IPS DF 19.7 (cell line): ENCODE results near the gene PPFIBP1.

Source experiments
- DNase-seq: peaks from one replicate; pipeline ENCODE4 v3.0.0-alpha.2; 2013; ENCODE audit warnings: low read depth, low spot score

Gene PPFIBP1

GRCh38 chr12:27665704-27666103, 141.7 kb downstream of the PPFIBP1 start:
- no peak for DNase-seq

GRCh38 chr12:27666510-27666909, 142.5 kb downstream of the PPFIBP1 start:
- DNase-seq: no peak

DNA sequence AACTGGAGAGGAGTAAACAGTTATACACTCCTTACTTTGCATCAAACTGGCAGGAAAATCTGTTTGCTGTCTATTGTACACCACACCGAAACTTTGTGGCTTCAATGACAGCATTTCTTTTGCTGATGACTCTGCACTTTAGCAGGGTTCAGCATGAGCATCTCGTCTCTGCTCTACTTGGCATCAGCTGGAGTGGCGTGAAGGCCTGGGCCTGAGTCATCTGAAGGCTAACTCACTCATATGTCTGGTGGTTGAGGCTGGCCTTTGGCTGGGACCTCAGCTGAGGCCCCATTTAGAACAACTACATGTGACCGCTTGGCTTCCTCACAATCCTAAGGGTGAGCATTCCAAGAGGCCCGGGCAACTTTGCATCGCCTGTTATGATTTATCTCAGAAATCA, 143.5 kb downstream of the PPFIBP1 start:
- no peak for DNase-seq

DNA sequence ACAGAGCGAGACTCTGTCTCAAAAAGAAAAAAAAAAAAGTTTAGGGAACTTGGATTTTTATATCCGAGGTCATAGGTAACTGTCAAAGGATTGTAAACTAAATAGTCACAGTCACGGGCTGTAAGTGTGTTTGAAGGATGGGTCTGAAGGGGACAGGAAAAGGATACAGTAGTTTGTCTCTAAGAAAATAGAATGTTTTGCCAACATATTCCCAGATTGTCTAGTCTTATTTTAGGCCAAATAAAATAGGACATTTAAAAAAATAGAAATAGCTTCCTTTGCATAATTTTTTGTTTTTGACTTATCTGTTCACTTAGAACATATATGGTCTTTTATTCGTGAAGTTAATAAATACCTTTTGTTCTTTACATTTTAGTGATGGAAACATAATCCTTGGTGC, 148.0 kb downstream of the PPFIBP1 start:
- DNase-seq: no peak

- DNase-seq: no peak
Measured at GRCh38 chr12:27672643-27673042, 148.6 kb downstream of the PPFIBP1 start.

GRCh38 chr12:27673101-27673718, 149.2 kb downstream of the PPFIBP1 start:
- no peak for DNase-seq

DNA sequence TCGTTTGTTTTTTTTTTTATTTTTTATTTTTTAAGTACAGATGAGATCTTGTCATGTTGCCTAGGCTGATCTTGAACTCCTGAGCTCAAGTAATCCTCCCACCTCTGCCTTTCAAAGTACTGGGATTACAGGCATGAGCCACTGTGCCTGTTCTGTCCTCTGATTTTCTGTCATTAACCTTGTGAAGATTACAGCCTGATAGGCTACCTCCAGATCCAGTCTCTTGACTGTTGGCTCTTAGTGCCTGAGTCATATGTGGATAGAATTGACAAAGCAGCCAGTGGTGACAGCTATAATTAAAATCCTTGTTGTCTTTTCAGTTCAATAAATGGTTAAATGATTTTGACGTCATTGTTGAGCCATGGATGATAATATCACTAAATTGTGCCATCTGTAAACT, 151.0 kb downstream of the PPFIBP1 start:
- no peak for DNase-seq

DNA sequence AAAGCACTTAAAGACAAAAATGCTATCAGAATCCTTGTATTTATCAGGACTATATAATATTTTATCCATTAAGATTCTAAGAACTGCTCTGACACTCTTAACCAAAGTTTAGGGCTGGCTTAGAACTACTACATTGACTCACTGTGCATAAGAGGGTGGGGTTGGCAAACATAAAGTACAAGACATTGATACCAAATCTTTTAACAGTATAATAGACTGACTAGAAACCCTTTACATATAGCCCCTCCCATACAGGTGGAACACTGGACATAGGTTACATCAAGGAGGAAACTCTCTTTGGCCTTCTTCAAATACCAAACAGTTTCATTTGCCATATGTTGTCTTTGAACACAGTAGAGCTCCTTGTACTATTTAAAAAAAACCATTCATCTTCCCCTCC, 156.6 kb downstream of the PPFIBP1 start:
- no peak for DNase-seq

DNA sequence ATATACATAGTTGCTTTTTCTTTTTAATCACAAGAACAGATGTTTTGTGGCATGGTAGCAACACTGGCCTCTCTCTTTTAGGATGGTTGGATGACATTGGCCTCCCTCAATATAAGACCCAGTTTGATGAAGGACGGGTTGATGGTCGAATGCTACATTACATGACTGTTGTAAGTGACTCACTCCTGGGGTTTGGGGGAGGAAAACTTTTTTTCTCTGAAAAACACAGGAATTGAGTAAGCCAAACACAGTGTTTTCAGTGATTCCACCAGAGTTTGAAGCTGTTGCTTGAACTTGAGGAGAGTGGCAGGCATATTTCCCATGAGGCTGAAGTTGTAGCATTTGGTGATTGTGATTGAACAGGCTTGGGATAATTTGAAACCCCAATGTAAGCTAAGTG, 158.5 kb downstream of the PPFIBP1 start:
- DNase-seq: no peak

DNA sequence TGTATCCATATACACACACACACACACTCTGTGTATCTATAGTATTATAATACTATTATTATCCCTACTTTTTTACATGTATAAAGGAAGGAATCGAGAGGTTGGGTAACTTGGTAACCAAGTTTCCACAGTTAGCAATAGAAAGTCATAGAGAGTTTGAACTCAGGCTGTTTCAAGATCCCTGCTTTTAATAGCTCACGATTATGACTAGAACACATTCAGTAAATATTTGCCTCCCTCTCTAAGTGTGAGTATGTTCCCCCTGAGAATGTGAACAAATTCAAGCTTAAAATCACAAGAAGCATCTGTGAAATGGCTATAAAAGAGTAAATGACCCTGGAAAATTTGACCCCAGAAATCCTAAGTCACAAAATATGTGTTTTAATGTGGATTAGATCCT, 161.3 kb downstream of the PPFIBP1 start:
- DNase-seq: no peak

DNA sequence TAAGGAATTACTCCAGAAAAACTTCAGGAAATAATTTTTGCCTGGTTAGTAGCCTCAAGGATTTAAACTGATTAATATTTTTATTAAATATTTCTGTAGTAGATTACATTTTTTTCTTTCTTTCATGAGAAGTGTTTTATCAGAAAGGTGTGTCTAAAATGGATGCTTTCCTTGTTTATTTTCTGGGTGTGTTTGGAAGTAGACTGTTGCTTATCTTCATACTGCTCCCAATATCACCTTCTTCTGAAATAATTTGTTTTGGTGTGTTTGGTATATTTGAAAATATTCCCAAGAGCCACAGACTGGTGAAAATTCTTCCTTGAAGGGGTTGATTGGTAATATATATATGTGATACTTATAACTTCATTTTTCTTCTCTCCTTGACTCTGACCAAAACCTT, 162.1 kb downstream of the PPFIBP1 start:
- DNase-seq: no peak

DNA sequence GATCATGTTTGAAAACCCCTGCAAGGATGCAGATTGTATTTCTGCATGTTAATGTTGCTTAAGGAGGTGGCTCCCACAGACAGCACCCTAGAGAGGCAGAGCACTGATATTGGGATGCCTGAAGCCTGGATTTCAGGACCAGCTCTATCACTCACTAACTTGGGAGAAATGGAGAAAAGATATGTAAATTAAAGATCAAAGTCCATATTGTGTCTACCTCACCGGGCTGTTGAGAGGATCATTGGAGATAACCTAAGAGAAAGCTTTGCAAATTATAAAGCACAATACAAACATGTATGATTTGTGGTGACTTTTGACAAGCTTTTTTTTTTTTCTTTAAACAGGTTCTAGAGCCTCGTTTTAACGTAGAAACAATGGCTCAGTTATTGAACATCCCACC, 164.7 kb downstream of the PPFIBP1 start:
- no peak for DNase-seq

GRCh38 chr12:27689558-27690180, 165.7 kb downstream of the PPFIBP1 start:
- DNase-seq: no peak

DNA sequence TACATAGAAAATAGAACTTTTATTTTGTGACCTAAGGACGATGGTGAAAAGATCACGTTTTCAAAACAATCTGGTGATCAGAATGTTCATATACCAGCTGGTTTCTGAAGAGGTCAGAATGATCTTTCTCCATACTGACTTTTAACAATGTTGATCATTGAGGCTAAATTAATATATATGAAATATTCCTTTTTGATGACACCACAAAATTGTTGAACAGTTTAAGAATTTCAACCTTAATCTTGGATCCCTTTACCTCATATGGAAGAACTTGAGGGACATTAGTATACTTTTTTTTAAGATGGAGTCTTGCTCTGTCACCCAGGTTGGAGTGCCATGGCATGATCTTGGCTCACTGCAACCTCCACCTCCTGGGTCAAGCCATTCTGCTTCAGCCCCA, 169.4 kb downstream of the PPFIBP1 start:
- no peak for DNase-seq

GRCh38 chr12:27695556-27696292, 171.7 kb downstream of the PPFIBP1 start:
- no peak for DNase-seq

DNA sequence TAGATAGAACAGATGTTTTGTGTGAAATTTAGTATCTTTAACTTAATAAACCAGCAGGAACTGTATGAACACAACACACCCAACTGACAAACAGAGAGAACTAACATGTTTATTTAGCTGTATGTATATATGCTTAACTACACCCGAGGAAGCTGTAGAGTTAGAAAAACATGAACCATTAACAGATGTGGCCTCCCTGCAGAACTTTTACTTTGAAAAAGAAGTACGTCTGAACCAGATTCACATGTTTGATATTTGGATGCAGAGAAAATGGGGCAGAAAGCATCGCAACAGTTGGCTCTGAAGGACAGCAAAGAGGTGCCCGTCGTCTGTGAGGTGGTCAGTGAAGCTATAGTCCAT, 172.3 kb downstream of the PPFIBP1 start, which contains the start of gene REP15:
REP15 (plus strand) TSS at position 155 of the 360 bp plus-strand sequence; CDS start at position 271, 116 bp downstream.
- no peak for DNase-seq

DNA sequence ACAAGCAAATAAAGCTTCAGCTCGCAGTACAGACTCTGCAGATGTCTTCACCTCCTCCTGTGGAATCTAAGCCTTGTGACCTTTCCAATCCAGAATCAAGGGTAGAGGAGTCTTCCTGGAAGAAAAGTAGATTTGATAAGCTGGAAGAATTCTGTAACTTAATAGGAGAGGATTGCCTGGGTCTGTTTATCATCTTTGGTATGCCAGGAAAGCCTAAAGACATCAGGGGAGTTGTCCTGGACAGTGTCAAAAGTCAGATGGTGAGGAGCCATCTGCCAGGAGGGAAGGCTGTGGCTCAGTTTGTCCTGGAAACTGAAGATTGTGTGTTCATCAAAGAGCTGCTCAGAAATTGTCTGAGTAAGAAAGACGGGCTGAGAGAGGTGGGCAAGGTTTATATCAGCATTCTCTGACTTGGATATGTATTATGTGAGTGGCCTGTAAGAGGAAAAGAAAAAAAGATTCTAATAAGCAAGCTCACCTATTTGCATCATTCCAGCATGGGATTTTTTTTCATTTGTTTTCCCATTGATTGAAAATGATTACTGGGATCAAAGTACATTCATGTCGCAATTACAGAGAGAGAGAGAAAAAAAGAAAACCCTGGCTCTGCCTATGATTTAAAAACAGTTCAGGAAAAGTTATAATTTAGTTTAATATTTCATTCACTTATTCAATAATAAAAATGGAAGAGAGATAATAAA, 173.0 kb downstream of the PPFIBP1 start:
- no peak for DNase-seq

- peak; percentile 48 for DNase-seq
Measured at GRCh38 chr12:27703720-27704452, 179.9 kb downstream of the PPFIBP1 start.

DNA sequence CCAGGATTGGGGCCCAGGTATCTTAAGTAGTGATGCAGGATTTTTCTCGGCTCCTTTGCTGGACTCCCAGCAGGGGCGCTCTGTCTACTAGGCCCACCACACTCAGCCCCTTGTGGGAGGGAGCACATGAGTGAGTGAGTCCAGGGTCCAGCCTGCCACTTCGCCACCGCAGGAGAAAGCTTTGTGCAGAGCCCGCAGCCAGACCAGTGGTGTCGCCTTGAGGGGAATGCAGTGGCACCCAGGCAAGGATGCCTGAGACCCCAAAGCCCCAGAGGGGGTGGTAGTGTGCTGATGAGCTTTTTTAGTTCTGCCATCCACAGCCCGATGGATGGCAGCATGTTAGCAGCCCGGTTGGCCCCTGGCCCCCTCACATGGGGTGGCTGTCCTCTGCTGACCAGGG, 181.3 kb downstream of the PPFIBP1 start:
- DNase-seq: peak; percentile 23

DNA sequence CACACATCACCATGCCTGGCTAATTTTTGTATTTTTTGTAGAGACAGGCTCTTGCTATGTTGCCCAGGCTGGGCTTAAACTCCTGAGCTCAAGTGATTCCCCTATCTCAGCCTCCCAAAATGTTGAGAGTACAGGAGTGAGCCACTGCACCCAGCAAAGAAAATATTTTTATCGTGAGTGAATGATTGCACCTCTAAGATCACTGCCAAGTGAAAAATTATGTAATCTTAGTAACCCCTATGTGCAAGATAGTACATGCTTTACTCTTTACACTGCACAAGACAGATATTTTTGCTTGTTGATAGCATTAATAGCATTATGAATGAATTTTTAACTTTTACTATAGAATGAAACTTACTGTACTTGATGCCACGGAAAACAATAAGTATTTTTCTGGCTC, 183.2 kb downstream of the PPFIBP1 start:
- DNase-seq: no peak

DNA sequence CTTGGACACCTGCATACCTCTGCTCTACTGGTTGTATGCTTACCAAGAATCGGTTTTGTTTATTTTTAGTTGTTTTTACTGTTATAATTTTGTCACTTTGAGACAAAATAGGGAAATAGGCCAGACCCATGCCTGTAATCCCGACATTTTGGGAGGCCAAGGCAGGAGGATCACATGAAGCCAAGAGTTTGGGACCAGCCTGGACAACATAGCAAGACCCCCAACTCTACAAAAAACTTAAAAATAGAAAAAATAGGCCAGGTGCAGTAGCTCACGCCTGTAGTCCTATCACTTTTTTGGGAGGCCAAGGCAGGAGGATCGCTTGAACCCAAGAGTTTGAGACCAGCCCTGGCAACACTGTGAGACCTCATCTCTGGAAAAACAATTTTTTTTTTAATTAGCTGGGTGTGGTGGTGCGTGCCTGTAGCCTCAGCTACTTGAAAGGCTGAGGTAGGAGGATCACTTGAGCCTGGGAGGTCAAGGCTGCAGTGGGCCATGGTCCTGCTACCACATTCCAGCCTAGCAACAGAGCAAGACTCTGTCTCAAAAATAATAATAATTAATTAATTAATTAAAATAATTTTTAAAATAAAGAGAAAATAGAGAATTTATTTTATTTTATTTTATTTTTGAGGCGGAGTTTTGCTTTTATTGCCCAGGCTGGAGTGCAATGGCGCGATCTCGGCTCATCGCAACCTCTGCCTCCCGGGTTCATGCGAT, 185.4 kb downstream of the PPFIBP1 start:
- DNase-seq: no peak
